Lower leg skin (tissue), 3 donors: ENCODE results near the gene BEAN1.

Experiments
- CTCF ChIP-seq, 3 donors: fragments of 450-650 bp; IDR thresholded peaks; one replicate each; pipeline ENCODE4 v1.5.1; 2016; ENCODE audit warnings: antibody characterized with exemption in 3 of 3, mild to moderate bottlenecking in 3 of 3, moderate library complexity in 2 of 3
- POLR2A ChIP-seq, 2 donors: fragments of 450-650 bp; IDR thresholded peaks; one replicate each; pipeline ENCODE4 v1.6.1; 2016 to 2017; ENCODE audit warnings: antibody characterized with exemption in 2 of 2, mild to moderate bottlenecking in 1 of 2, moderate library complexity in 1 of 2

GRCh38 chr16:66418165-66418962 is 8.7 kb upstream of the BEAN1 start:
- TF ChIP-seq CTCF (IDR thresholded peaks at IDR 0.05) (no peak), POLR2A (IDR thresholded peaks at IDR 0.05) (no peak)
